K562 (cell line): ENCODE data around the gene NPEPL1. TPM values are rescaled to one million over a fixed set of nuclear protein-coding genes. Genes with fewer than 3 reads are reported as not detected.

ENCODE experiments used
- ARNT ChIP-seq, 2 experiments: fragments of 450-650 bp; IDR thresholded peaks; 2 replicates each; pipeline ENCODE4 v1.6.1; 2016; ENCODE audit warnings: mild to moderate bottlenecking in 1 of 2
- DACH1 ChIP-seq: fragments of 450-650 bp; IDR thresholded peaks from 2 replicates; pipeline ENCODE4 v1.6.1; 2018; ENCODE audit not compliant: partially characterized antibody
- E2F8 ChIP-seq: fragments of 450-650 bp; IDR thresholded peaks from 2 replicates; pipeline ENCODE4 v1.7.1; 2018; ENCODE audit warnings: mild to moderate bottlenecking, low read depth; ENCODE audit not compliant: partially characterized antibody
- EGR1 ChIP-seq: fragments of 450-650 bp; conservative IDR thresholded peaks from 2 replicates; pipeline ENCODE4 v1.6.1; 2017; ENCODE audit warnings: mild to moderate bottlenecking
- KLF1 ChIP-seq: fragments of 450-650 bp; IDR thresholded peaks from 2 replicates; pipeline ENCODE4 v1.6.1; 2016; ENCODE audit warnings: missing genetic modification characterization, missing compliant biosample characterization
- NFE2L1 ChIP-seq: fragments of 450-650 bp; IDR thresholded peaks from 2 replicates; pipeline ENCODE4 v1.6.1; 2016; ENCODE audit warnings: missing genetic modification characterization, low read depth, mild to moderate bottlenecking, missing compliant biosample characterization, moderate library complexity, borderline replicate concordance
- OTX1 ChIP-seq: fragments of 450-650 bp; formaldehyde crosslinking; IDR thresholded peaks from 2 replicates; pipeline ENCODE4 v1.4.0; 2022; ENCODE audit warnings: mild to moderate bottlenecking
- RBM17 ChIP-seq: fragments of 200-400 bp; formaldehyde crosslinking; IDR thresholded peaks from 2 replicates; pipeline ENCODE4 v1.6.1; 2017; ENCODE audit warnings: low read depth, mild to moderate bottlenecking, low read length, borderline replicate concordance
- RUNX1 ChIP-seq: sonication (generic); IDR thresholded peaks from 2 replicates; pipeline ENCODE4 v1.6.1; 2016; ENCODE audit warnings: antibody characterized with exemption, low read depth
- SIN3B ChIP-seq: fragments of 450-650 bp; IDR thresholded peaks from 2 replicates; pipeline ENCODE4 v1.6.1; 2017; ENCODE audit warnings: low read depth, mild to moderate bottlenecking, moderate library complexity
- SNAPC5 ChIP-seq: fragments of 250-450 bp; sonication (Bioruptor Pico); IDR thresholded peaks from 2 replicates; pipeline ENCODE4 v1.8.0; 2021; ENCODE audit warnings: moderate library complexity, mild to moderate bottlenecking, inconsistent platforms
- ZEB2 ChIP-seq: fragments of 450-650 bp; IDR thresholded peaks from 2 replicates; pipeline ENCODE4 v1.6.1; 2016
- polyA plus RNA-seq, 8 experiments: library from polyadenylated mRNA; depleted of rRNA in 4 of 8; stranded (reverse) in 5 of 8; unstranded in 3 of 8; fragments of >200 nt; fragmentation: Nextera tagmentation in 2 of 8; fragmentation: Illumina TruSeq in 1 of 8; extraction: Ambion mirVana in 2 of 8; extraction: Trizol in 1 of 8; gene quantifications; 2 replicates each; pipeline versions ENCODE4 v1.2.1 to v1.2.3, GENCODE V29; 2011 to 2014; ENCODE audit warnings: inconsistent platforms in 1 of 8, missing spikeins in 1 of 8
- total RNA-seq, 7 experiments: library from RNA; depleted of rRNA in 6 of 7; stranded (reverse); fragments of >200 nt in 6 of 7; fragmentation: Illumina TruSeq in 2 of 7; extraction: Trizol in 2 of 7; gene quantifications; 2 replicates each; pipeline versions ENCODE4 v1.2.1 to v1.2.3, GENCODE V29; 2011 to 2021; ENCODE audit warnings: low replicate concordance in 1 of 7
- TF ChIP-seq, protein P1 (sequence below): fragments of 450-650 bp; IDR thresholded peaks from 2 replicates; pipeline ENCODE4 v1.6.1; 2017; ENCODE audit warnings: antibody characterized with exemption, mild to moderate bottlenecking
- TF ChIP-seq, protein P2 (sequence below): conservative IDR thresholded peaks from 2 replicates; pipeline ENCODE4 v1.6.1; 2011; ENCODE audit warnings: low read depth, mild to moderate bottlenecking, low read length; ENCODE audit not compliant: control insufficient read depth
- TF ChIP-seq, protein P3 (sequence below): sonication (generic); formaldehyde crosslinking; IDR thresholded peaks from 2 replicates; pipeline ENCODE4 v1.8.0; 2022; ENCODE audit warnings: mild to moderate bottlenecking, low read depth, missing genetic modification reagents

NPEPL1 gene
- total and polyA plus RNA-seq, 9 of the 15 experiments (the other 6 are each of a cell fraction or from before 2014, with no cell fraction given) = 0.04 to 5.6 (median 0.94) TPM

- TF ChIP-seq RUNX1 (no peak), ARNT (IDR thresholded peaks at IDR 0.05) (peak; percentile 60 to 61; a peak in 2 of 4 replicates), OTX1 (peak; percentile 89; the same call in 1 of the 2 replicates), SIN3B (peak; percentile 97), SNAPC5 (CRISPR knock-in tag) (no peak), KLF1 (peak; percentile 82), ZEB2 (peak; percentile 99), DACH1 (no peak), EGR1 (peak; percentile 31), E2F8 (peak; percentile 94), RBM17 (no peak), NFE2L1 (tag) (no peak)
- TF ChIP-seq, protein P1, sequence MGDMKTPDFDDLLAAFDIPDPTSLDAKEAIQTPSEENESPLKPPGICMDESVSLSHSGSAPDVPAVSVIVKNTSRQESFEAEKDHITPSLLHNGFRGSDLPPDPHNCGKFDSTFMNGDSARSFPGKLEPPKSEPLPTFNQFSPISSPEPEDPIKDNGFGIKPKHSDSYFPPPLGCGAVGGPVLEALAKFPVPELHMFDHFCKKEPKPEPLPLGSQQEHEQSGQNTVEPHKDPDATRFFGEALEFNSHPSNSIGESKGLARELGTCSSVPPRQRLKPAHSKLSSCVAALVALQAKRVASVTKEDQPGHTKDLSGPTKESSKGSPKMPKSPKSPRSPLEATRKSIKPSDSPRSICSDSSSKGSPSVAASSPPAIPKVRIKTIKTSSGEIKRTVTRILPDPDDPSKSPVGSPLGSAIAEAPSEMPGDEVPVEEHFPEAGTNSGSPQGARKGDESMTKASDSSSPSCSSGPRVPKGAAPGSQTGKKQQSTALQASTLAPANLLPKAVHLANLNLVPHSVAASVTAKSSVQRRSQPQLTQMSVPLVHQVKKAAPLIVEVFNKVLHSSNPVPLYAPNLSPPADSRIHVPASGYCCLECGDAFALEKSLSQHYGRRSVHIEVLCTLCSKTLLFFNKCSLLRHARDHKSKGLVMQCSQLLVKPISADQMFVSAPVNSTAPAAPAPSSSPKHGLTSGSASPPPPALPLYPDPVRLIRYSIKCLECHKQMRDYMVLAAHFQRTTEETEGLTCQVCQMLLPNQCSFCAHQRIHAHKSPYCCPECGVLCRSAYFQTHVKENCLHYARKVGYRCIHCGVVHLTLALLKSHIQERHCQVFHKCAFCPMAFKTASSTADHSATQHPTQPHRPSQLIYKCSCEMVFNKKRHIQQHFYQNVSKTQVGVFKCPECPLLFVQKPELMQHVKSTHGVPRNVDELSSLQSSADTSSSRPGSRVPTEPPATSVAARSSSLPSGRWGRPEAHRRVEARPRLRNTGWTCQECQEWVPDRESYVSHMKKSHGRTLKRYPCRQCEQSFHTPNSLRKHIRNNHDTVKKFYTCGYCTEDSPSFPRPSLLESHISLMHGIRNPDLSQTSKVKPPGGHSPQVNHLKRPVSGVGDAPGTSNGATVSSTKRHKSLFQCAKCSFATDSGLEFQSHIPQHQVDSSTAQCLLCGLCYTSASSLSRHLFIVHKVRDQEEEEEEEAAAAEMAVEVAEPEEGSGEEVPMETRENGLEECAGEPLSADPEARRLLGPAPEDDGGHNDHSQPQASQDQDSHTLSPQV = no peak
- TF ChIP-seq, protein P2, sequence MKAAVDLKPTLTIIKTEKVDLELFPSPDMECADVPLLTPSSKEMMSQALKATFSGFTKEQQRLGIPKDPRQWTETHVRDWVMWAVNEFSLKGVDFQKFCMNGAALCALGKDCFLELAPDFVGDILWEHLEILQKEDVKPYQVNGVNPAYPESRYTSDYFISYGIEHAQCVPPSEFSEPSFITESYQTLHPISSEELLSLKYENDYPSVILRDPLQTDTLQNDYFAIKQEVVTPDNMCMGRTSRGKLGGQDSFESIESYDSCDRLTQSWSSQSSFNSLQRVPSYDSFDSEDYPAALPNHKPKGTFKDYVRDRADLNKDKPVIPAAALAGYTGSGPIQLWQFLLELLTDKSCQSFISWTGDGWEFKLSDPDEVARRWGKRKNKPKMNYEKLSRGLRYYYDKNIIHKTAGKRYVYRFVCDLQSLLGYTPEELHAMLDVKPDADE = peak; percentile 89
- TF ChIP-seq, protein P3, sequence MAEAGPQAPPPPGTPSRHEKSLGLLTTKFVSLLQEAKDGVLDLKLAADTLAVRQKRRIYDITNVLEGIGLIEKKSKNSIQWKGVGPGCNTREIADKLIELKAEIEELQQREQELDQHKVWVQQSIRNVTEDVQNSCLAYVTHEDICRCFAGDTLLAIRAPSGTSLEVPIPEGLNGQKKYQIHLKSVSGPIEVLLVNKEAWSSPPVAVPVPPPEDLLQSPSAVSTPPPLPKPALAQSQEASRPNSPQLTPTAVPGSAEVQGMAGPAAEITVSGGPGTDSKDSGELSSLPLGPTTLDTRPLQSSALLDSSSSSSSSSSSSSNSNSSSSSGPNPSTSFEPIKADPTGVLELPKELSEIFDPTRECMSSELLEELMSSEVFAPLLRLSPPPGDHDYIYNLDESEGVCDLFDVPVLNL (CRISPR knock-in tag) = no peak
These were observed 41.6 kb upstream of the NPEPL1 start, which contains the start of gene STX16 (continued) for GRCh38 chr20:58650776-58651558.
